Measurements from ENCODE around the gene RXRA.
"Not testable (repeated sequence)": the region's sequence is repeated elsewhere in the genome, so short reads cannot be mapped to it uniquely, and the experiment has no call there.

Gene RXRA

DNA sequence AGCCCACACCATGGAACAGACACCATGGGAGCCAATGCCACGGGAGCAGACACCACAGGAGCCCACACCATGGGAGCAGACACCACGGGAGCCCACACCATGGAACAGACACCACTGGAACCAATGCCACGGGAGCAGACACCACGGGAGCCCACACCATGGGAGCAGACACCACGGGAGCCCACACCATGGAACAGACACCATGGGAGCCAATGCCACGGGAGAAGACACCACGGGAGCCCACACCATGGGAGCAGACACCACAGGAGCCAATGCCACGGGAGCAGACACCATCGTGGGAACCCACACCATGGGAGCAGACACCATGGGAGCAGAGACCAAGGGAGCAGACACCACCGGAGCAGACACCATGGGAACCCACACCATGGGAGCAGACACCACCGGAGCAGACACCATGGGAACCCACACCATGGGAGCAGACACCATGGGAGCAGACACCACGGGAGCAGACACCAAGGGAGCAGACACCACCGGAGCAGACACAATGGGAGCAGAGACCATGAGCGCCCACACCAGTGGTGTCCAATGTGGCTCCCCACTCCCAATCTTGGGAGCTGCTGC, 17.5 kb upstream of the RXRA start:
- DNase-seq (ENCODE audit: low read depth): not testable (repeated sequence)

GRCh38 chr9:134313470-134313869, 12.8 kb upstream of the RXRA start:
- no peak for DNase-seq (ENCODE audit: low read depth)

DNA sequence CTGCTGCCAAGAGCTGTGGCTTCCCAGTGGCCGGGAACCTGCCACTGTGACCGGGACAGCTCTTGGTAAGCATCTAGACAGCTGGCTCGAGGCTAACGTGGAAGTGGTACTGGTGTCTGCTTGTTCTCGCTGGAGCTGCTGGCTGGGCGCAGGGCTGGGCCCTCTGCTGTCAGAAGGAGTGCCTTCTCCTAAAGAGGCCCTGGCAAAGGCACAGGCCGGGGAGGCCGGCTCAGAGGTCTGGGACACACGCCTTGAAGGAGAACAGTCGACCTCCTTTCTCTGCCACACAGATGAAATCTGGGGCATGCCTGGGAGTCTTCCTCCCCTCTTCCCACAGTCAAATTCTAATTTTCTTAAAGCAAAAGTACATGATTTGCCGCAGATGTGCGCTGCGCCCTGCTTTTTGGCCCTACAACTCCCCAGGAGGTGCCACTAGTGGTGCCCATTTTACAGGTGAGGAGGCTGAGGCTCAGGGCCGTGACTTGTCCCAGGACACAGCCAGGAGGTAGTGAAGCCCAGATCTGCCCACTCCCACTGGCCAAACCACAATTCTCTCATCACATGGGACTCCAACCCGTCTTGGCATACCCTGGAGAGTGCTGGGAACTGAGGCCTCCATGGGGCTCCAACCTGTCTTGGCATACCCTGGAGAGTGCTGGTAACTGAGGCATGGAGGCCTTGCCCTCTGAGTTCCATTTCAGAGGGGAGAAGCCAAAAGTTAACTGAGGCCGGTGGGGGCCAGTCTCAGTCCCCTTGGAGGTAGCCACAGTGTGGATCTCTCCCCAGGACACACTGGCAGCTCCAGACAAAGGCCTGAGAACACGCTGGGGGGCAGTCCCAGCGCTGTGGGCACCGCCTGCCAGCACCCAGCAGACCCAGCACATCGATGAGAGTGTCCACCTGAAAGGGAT, 12.0 kb upstream of the RXRA start:
- no peak for DNase-seq (ENCODE audit: low read depth)

GRCh38 chr9:134314950-134315715, 11.1 kb upstream of the RXRA start:
- no peak for DNase-seq (ENCODE audit: low read depth)

DNA sequence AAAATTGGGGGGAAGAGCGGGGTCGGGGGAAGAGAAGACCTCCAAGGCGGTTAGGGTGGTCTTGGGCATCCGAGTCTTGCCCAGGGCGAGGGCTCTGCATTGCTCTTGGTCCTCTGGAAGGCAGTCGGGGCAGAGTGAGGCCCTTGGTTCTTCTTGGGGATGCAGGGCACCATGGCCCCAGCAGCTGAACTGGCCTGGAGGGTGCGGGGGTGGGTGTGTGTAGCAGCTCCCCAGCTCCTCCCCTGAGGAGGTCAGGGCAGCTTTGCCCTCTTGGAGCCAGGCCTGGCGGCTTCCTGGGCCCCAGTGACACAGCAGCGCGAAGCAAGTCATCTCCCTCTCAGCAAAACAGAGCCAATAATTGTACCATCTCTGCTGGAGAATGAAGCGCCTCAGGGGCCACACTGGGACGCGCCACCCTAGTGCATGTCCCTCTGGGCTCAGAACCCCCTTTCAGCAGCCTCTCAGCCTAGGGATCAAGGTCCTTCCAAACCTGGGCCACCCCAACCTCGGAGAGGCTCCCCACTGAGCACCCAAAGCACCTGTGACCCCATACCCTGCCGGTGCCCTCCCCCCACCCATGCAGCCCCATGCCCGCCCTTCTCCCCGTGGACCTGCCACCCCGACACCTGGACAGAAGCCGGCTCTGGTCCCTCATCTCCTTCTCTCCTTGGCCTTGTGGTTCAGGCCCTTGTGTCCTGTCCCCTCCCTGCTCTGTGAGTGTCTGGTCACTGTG, 10.4 kb upstream of the RXRA start:
- DNase-seq (ENCODE audit: low read depth): no peak

- DNase-seq (ENCODE audit: low read depth): no peak
Measured at GRCh38 chr9:134316449-134317160, 9.7 kb upstream of the RXRA start.

GRCh38 chr9:134317400-134317789, 8.9 kb upstream of the RXRA start:
- no peak for DNase-seq (ENCODE audit: low read depth)

DNA sequence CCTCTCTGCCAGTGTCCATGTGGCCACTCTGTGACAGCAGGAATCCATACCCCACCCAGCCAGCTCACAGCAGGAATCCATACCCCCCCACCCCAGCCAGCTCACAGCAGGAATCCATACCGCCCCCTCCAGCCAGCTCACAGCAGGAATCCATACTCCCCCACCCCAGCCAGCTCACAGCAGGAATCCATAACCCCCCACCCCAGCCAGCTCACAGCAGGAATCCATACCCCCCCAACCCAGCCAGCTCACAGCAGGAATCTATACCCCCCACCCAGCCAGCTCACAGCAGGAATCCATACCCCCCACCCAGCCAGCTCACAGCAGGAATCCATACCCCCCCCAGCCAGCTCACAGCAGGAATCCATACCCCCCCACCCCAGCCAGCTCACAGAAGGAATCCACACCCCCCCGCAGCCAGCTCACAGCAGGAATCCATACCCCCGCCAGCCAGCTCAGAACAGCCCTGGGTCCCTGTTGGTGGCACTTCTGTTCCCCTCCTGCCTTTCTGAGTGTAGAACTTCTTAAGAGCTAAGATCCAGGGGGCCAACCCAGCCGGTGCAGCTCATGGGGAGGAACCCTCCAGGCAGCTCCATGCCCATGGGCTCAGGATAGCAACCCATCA, 8.4 kb upstream of the RXRA start:
- DNase-seq (ENCODE audit: low read depth): no peak

GRCh38 chr9:134318481-134318891, 7.8 kb upstream of the RXRA start:
- no peak for DNase-seq (ENCODE audit: low read depth)

DNA sequence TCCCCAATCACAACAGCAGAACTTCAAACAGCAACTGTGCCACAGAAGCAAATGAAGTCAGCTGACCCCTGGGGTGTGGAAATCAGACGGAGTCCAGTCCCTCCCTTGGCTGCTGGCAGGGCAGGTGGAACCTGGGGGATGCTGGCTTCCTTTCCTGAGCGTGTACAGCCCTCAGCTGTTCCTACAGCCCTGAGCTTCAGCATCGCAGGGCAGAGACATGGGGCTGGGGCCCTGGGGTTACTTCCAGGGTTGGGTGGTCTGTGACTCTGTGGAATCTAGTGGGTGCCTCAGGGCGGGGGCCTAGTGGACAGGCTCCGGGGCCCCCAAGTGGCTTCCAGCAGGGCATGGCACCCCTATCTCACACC, 7.3 kb upstream of the RXRA start:
- DNase-seq (ENCODE audit: low read depth): no peak

GRCh38 chr9:134319306-134320125, 6.7 kb upstream of the RXRA start:
- DNase-seq (ENCODE audit: low read depth): no peak

- no peak for DNase-seq (ENCODE audit: low read depth)
Measured at GRCh38 chr9:134320126-134320867, 6.0 kb upstream of the RXRA start.

- no peak for DNase-seq (ENCODE audit: low read depth)
Measured at GRCh38 chr9:134320868-134321471, 5.3 kb upstream of the RXRA start.

- no peak for DNase-seq (ENCODE audit: low read depth)
Measured at GRCh38 chr9:134321531-134321930, 4.7 kb upstream of the RXRA start.

DNA sequence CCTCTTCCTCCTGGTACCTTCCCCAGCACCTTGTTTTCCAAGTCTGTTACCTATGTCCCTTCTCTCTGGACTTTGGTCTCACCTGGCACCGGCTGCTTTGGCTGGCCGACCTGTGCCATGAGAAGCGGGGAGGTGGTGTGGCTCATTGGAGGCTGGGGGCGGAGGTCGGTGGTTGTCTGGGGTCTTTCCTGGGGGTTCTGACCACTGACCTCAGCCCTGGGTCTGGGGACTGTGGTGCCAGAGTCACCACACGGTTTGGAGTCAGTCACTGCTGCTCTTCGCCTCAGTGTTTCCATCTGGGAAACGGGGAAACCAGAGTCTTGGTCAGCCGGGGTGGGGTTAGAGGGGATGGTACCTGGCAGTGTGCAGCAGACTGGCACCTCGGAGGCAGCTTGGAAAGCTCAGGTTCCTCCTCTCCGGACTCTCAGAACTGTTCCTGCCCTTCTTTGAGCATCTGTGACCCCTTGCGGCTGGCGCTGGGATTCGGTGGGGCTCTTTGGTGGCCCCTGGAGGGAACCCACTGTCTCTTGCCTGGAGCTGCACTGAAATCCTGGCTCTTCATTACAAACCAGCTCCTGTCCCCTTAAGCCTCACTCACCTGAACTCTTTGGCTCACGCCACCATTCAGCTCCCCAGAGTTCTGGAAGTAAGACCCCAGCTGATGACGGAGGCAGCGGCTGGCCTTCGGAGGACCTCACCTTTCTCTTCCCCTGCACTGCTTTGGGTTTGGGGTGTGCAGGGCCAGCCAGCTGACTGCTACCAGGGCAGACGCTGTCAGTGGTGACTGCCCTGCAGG, 4.1 kb upstream of the RXRA start:
- no peak for DNase-seq (ENCODE audit: low read depth)

DNA sequence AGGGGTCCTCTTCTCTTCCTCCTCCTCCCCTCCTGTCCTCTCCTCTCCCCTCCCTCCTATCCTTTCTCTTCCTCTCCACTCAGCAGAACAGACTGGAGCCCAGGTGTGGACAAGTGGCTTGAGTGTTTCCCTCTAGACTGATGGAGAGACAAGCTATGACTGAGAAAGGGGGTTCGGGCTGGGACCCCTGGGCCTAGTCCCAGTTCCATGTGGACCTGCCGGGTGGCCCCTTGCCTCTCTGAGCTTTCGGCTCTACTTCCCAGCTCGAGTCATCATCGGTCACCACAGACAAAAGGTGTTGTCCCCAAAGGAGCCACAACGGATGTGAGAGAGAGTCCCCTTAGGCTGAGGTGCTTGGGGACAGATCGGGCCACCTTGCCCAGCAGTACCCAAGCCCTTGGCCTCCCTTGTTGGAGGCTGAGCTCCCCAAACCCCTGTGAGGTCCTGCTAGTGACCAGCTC, 3.4 kb upstream of the RXRA start:
- no peak for DNase-seq (ENCODE audit: low read depth)

GRCh38 chr9:134323741-134324358, 2.4 kb upstream of the RXRA start:
- DNase-seq (ENCODE audit: low read depth): no peak

Data from stimulated activated CD8-positive, alpha-beta memory T cell treated with anti-CD3 and anti-CD28 coated beads, Interleukin-15, amount 100 ng/mL, for 24 hours (primary cell).